ELR (cell line): ENCODE results near the gene PTPRD.
"Not testable (repeated sequence)": the region's sequence is repeated elsewhere in the genome, so short reads cannot be mapped to it uniquely, and the experiment has no call there.

Experiments
- DNase-seq: peaks from one replicate; pipeline ENCODE4 v3.0.0-alpha.2; 2015; ENCODE audit warnings: low read depth

Gene PTPRD

GRCh38 chr9:9004810-9005209, 1608.0 kb downstream of the PTPRD start:
- no peak for DNase-seq

- no peak for DNase-seq
Observed at GRCh38 chr9:9002826-9003583, 1609.8 kb downstream of the PTPRD start.

- DNase-seq: no peak
Observed at GRCh38 chr9:8980496-8981013, 1632.2 kb downstream of the PTPRD start.

- no peak for DNase-seq
Observed at GRCh38 chr9:8978334-8978733, 1634.5 kb downstream of the PTPRD start.

- not testable (repeated sequence) for DNase-seq
Observed at GRCh38 chr9:8968350-8968749, 1644.5 kb downstream of the PTPRD start.

GRCh38 chr9:8963885-8964284, 1648.9 kb downstream of the PTPRD start:
- no peak for DNase-seq

- DNase-seq: no peak
Observed at GRCh38 chr9:8962084-8962483, 1650.7 kb downstream of the PTPRD start.

GRCh38 chr9:8961186-8961851, 1651.5 kb downstream of the PTPRD start:
- no peak for DNase-seq

- no peak for DNase-seq
Observed at GRCh38 chr9:8960254-8960653, 1652.5 kb downstream of the PTPRD start.

GRCh38 chr9:8958358-8958757, 1654.4 kb downstream of the PTPRD start:
- no peak for DNase-seq

GRCh38 chr9:8955315-8955714, 1657.5 kb downstream of the PTPRD start:
- DNase-seq: no peak

- DNase-seq: no peak
Observed at GRCh38 chr9:8946461-8946860, 1666.3 kb downstream of the PTPRD start.

GRCh38 chr9:8943392-8943791, 1669.4 kb downstream of the PTPRD start:
- DNase-seq: no peak

GRCh38 chr9:8940650-8941049, 1672.2 kb downstream of the PTPRD start:
- DNase-seq: no peak

GRCh38 chr9:8926461-8926860, 1686.3 kb downstream of the PTPRD start:
- no peak for DNase-seq

GRCh38 chr9:8924562-8924961, 1688.2 kb downstream of the PTPRD start:
- DNase-seq: no peak

- DNase-seq: not testable (repeated sequence)
Observed at GRCh38 chr9:8920478-8921183, 1692.2 kb downstream of the PTPRD start.

GRCh38 chr9:8917956-8918739, 1694.7 kb downstream of the PTPRD start:
- no peak for DNase-seq

- no peak for DNase-seq
Observed at GRCh38 chr9:8916771-8917170, 1696.0 kb downstream of the PTPRD start.

- DNase-seq: no peak
Observed at GRCh38 chr9:8907868-8908267, 1704.9 kb downstream of the PTPRD start.

- no peak for DNase-seq
Observed at GRCh38 chr9:8905731-8906130, 1707.1 kb downstream of the PTPRD start.
